Fibroblast of skin of left quadriceps (primary cell): ENCODE measurements around the gene CELSR3.

ENCODE experiments used
- DNase-seq, 2 experiments: peaks; one replicate each; pipeline ENCODE4 v3.0.0-alpha.2; 2013; ENCODE audit warnings: low read depth in 2 of 2

The CELSR3 gene

DNA sequence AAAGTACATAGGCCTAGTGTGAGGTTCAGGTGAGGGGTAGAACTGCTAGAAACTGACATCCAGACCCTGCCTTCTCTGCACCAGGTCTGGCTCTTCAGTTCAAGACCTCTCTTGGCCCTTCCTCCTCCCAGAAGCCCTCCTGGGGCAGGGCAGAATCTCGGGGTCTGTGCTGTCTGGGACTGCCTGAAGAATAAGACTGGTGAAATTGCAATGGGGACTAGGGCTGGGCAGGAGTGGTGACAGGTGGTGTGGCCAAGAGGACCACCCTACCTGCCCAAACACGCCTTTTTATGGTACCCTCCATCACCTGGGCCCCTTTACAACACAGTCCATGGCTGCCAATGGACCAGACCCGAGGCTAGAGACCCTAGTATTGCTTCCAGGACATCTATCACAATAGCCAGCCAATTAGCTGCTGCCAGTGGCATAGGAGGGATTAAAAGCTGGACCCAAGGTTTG is 24.6 kb upstream of the CELSR3 start:
- DNase-seq, result no peak

- no peak for DNase-seq
Measured at GRCh38 chr3:48686538-48687219, 24.0 kb upstream of the CELSR3 start.

DNA sequence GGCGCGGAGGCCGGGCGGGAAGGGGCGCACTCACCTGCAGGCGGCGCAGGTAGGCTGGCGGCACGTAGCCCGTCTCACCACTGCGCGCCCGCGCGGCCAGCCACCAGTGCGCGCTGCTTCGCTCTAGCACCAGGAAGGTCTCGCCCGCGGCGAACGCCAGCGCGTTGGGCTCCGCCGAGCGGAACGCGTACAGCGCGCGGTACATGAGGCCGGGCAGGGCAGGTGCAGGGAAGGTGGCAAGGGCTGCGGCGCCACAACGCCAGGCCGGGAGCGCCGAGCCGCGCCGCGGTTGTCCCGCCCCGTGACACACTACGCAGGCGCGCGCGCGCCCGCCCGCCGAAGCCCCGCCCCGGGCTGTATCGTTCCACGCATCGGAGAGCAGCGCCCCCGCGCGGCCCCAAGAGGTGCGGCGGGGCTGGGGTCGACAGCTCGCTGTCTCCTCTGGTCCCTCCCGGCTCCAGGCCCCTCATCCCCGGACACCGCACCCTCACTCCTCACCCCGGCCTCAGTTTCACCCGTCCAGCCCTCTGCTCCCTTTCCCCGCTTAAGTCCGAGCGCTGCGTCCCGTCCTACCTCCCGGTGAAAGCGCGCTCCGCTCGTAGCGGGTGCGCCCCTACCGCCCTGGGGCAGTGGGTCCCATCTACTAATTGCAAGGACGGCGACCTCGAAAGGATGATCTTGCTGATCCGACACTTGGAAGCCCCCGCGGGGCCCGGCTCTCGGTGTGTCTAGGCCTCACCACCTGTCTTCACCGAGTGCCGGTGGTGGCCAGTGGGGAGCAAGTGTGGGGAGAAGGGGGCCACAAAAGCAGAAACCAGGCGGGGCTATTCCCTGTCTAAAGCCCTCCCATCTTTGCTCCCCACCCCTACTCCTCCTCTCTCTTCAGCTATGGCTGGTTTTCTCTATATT is 23.2 kb upstream of the CELSR3 start, which contains the start of gene NCKIPSD:
Gene NCKIPSD (minus strand): TSS at position 313 of the 909 bp plus-strand sequence. CDS start 108 bp downstream, at position 205.
- DNase-seq, result peak; percentile 58 to 59

DNA sequence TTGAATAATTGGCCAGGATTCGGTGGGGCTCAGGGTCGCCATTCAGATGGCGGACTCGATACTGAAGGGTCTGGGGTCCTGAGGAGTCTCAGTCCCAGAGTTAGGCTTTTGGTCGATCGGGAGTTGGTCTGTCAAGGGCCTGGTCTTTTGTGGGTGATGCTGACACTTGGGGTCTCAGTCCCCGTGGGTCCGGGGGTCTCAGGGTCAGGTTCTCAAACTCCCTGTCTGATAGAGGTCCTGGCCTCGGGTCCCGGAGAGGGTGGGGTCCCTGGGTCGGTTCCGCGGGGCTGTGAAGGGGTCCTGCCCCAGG is 22.6 kb upstream of the CELSR3 start:
- no peak for DNase-seq

DNA sequence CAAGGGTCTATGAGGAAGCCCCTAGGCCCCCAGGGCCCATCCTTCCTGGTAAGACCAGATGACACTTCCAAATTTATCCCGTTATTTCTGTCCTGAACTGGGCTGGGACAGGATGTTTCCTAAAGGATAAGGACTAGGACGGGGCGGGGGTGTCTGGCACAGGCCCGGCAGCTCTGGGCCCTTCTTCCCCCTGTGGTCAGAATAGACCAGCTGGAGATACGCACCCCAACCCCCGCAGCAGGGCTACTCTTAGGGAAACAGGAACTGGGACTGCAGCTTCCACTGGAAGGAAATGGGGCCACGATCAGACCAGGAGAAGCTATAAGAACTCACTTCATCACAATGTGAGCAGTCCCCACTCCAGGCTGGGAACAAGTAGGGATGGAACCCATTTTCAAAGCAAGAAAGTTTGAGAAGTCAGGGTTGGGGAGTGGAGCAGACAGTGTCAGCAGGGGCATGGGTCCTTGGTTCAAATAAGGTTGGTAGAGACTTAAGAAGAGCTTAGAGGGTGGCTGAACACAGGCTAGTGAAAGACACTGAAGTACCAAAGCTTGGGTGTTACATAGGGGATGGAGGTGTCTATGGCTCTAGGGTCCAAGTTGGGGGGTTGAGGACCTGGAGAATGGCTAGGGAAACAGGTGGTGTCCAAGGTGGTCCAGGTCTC is 21.9 kb upstream of the CELSR3 start:
- no peak for DNase-seq

DNA sequence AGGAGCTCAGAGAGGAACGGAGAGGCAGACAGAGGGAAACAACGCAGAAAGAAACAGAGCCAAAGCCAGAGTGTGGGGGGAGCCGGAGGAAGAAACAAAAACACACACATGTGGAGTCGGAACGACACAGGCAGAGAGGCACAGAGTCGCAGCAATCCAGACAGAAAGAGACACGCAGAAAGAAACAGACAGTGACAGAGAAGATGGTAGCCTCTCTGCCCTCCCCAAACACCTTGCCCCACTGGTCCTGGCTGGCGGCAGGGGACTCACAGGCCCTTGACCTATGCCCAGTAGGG is 21.3 kb upstream of the CELSR3 start:
- no peak for DNase-seq

GRCh38 chr3:48682786-48683185 is 20.1 kb upstream of the CELSR3 start:
- no peak for DNase-seq

DNA sequence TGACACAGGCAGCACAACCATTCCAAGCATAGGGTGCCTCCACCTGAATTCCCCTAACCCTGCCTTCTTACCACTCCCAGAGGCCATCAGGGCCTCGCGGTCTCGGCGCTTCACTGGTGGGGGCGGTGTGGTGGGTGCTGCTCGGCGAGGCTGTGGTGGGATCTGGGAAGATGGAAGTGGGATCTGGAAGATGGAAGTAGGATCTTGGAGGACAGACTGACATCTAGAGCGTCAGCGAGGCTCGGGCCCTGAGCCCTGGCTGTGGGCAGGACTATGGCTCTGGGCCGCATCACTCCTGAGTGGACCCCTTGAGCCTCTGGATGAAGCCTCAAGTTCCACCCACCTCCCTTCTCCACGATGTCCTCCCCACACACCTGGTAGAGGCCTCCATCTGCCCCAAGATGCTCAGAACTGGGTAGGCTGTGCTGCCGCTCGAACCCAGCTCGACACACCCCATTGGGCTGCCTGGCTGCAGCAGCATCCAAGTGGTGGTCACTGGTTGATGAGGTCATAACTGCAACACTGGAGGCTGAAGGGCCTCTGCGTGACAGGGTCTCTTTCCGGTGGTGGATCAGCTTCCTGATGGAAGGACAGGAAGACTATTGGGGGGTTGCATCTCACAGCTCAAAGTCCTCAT is 19.4 kb upstream of the CELSR3 start:
- DNase-seq, result no peak

DNA sequence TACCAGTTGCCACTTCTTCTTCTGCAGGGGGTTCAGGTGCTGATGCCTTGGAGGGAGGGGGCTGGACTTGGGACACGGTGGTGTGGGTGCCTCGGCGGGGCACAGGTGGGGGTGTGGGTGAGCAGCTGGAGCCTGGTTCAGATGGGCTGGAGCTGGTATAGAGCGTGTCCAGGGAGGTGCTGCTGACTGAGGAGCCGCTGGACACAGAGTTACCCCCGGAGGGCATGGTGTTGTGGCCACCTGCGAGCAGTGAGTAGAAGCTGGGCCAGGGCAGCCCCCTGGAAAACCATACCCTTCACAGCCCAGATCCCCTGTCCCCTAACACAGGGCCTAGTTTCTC is 18.8 kb upstream of the CELSR3 start:
- DNase-seq, result no peak

GRCh38 chr3:48680811-48681540 is 18.3 kb upstream of the CELSR3 start:
- DNase-seq, result no peak

DNA sequence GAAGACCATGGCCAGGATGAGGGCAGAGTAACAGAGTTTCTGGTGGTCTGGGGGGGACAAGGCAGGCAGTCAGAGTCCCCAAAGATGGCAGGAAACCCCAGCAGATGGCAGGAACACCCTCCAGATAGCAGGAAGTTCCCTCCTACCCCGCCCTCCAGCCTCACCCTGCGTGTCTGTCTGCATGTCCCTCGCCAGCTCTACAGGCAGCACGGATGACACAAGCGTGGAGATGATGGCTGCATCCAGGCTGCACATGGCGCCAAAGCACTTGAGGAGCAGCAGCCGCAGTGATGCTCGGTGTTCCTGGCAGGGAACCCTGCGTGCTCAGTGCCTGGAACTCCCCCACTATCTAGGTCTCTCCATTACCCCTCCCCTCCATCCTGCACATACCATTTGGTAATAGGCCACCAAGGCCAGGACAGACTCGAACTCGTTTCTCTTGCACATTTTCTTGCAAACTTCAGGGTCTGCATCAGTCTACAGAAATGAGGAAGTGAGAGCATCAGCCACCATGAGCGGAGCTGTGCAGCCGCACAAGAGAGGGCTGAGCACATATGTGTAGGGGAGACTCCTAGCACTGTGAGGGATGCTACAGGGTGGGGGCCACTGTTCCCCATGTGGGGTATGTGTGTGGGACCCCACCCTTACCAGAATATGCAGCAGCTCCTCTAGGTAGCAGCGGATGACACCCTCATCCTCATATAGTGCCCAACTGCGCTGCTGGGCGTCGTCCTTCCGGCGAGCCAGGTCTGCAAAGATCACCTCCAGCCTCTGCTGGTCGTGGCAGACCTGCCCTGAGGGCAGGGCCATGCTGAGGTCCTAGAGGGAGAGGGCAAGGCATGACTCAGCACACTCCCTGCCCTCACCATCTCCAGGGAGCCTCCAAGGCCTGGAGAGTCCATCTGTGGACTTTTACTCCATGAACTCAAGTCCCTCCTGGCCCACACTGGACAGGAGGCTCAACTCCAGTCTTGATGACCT is 17.0 kb upstream of the CELSR3 start:
- no peak for DNase-seq

DNA sequence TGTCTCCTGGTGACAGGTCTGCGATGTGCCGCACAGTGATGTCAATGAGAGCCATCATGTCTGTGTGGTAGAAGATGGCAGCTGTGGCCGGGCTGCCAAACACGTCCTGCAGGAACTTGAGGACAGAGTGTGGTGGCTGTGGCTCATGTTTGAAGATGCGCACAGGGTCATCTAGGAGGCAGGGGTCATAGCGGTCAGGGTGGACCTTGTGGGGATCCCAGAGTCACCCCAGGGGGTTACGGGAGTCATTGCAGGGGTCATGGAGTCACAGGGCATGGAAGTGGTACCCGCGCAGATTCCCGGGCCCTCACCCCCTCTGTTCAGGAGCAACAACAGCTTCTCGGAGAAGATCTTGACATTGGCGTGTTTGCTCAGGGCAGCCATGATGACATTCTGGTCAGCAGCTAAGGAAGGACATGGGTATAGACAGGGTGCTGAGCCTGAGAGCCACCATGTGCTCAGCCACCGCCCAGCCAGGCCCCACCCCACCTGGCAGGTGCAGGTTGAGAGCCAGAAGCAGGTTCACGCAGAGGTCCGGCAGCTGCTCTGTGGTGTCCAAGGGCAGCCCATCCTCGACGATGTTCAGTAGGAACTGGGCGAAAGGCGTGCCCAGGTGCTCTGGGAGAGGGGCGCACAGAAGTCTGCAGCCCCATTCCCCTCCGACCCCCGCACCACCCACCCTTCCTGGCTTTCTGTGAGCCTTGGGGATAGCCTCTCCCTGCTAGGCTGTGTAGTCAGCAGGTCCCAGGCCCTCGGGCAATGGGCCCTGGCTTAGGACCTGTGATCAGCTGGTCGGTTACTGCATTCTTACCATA is 16.1 kb upstream of the CELSR3 start:
- DNase-seq, result no peak

DNA sequence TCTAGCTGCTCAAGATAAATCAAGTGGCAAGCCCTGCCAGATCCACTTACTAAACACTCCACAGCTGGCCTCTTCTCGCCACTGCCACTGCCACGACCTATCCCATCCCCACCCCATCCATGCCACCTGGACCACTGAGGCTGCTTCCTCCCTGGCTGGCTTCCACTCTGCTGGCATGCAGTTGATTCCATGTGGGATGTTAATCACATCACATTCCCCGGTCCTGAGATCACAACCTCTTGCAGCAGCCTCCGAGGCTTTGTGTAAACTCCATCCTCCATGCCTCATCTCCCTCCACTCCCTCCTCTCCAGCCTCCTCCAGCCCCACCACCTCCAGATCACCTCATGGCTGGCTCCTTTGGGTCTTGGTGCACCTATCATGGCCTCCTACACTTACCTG is 15.4 kb upstream of the CELSR3 start:
- DNase-seq, result no peak

DNA sequence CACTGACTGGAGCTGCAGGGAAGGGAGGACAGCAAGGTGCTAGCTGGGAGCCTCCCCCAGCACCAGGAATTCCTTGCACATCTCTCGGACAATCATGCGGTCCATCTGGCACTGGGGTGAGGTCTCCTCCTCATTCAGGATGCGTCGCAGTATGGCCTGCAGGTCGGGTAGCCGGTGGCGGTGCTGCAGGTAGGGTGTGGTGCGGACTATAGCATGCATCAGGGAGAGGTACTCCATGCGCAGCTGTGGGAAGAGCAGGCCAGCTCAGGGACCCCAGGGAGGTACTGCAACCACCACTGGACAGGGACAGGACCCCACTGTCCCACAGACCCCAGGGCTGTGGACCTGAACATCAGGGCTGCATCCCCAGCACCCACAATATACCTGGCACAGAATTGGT is 11.8 kb upstream of the CELSR3 start:
- no peak for DNase-seq

GRCh38 chr3:48672522-48672921 is 9.8 kb upstream of the CELSR3 start:
- DNase-seq, result no peak

DNA sequence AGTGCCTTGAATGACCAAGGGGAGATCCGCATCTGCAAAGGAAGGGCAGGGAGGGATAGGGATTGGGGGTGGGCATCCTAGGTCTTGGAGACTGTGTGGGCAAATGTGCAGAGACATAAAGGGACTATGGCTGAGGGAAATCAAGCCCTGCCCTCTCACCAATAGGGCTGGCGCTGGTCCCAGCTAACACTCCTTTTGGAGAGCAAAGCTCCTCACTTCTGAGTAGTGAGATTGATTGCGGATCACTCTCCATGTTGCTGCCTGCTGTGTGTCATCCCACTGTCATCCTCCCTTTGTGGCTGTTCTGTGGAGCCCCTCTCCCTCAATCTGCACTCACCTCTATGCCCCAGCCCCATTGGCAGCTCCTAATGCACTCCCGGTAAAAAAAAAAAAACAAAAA is 2.2 kb upstream of the CELSR3 start:
- DNase-seq, result no peak

- DNase-seq, result no peak
Measured at GRCh38 chr3:48664313-48664644, 1.6 kb upstream of the CELSR3 start.

DNA sequence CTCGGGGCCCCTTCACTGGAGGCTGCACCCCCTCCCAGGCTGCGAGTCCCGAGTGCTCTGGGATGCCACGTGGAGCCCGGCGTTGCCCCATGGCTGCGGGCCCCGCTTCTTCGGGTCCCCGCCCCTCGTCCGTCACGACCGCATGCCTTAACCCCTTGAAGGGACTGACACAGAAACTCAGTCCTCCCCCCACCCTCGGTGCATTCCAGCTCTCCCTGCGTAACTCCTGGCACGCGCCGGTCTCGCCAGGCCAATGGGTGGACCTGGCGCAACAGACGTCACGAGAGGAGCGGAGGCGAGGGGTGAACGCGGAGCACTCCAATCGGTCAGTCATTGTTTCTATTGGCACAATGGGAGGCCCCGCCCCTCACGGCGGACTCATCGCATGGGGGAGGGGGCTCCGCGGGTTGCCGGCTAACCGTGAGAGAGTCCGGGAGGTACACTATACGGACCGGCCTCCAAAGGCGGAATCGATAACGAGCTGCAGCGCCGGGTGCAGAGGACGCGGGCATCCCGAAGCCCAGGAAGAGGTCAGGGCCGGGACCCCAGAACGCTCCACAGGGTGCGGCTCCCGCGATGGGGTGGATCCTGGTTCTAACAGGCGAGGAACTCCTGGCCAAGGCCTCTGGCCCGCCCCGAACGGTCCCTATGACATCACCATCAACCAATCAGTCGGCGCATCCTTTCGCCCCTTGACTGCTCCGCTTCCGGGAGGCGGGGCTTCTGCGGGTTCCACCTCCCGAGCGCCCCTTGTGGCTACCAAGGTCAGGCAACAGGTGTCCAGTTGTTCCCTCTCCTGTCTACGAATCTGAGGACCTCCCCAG is 1.0 kb upstream of the CELSR3 start:
- DNase-seq, result peak; percentile 82 to 84
